Mesendoderm (in vitro differentiated cells): Measurements from ENCODE around the gene HOXB4.
A peak's percentile ranks its signal among the peaks of the same experiment; 100 is the strongest.

Source experiments
- DNase-seq: peaks from one replicate; pipeline ENCODE4 v3.0.0; 2013
- H2AK5ac ChIP-seq: 2 replicates; pipeline ENCODE4 v1.6.1; 2013; ENCODE audit warnings: low read length, inconsistent platforms
- H2BK120ac ChIP-seq: 2 replicates; pipeline ENCODE4 v1.6.1; 2013; ENCODE audit warnings: low read depth, mild to moderate bottlenecking, low read length, moderate library complexity, mixed read lengths
- H2BK15ac ChIP-seq: replicated peaks from 2 replicates; pipeline ENCODE4 v1.6.1; 2013; ENCODE audit warnings: low read depth, mild to moderate bottlenecking, moderate library complexity
- H2BK5ac ChIP-seq: 2 replicates; pipeline ENCODE4 v1.6.1; 2013; ENCODE audit warnings: low read length, inconsistent platforms
- H3K18ac ChIP-seq: 2 replicates; pipeline ENCODE4 v1.6.1; 2013; ENCODE audit warnings: mild to moderate bottlenecking, low read length, mixed read lengths
- H3K23ac ChIP-seq: one replicate; pipeline ENCODE4 v1.6.1; 2013; ENCODE audit warnings: low read length
- H3K27ac ChIP-seq: 2 replicates; pipeline ENCODE4 v1.5.1; 2013; ENCODE audit warnings: low read depth, mild to moderate bottlenecking, inconsistent platforms, low read length, moderate library complexity
- H3K27me3 ChIP-seq: 2 replicates; pipeline ENCODE4 v1.6.1; 2013; ENCODE audit warnings: low read length, control low read depth, mild to moderate bottlenecking, inconsistent platforms; ENCODE audit not compliant: insufficient read depth, poor library complexity
- H3K36me3 ChIP-seq: 2 replicates; pipeline ENCODE4 v1.6.1; 2013; ENCODE audit warnings: low read length, inconsistent platforms; ENCODE audit not compliant: control insufficient read depth, insufficient read depth
- H3K4ac ChIP-seq: one replicate; pipeline ENCODE4 v1.6.1; 2013; ENCODE audit warnings: low read depth, mild to moderate bottlenecking, low read length, moderate library complexity
- H3K4me1 ChIP-seq: 2 replicates; pipeline ENCODE4 v1.6.1; 2013; ENCODE audit warnings: low read depth, low read length, inconsistent platforms; ENCODE audit not compliant: control insufficient read depth
- H3K4me2 ChIP-seq: 2 replicates; pipeline ENCODE4 v1.6.1; 2013; ENCODE audit warnings: low read length
- H3K4me3 ChIP-seq: 2 replicates; pipeline ENCODE4 v1.5.1; 2013; ENCODE audit warnings: mild to moderate bottlenecking, low read length
- H3K56ac ChIP-seq: one replicate; pipeline ENCODE4 v1.6.1; 2013; ENCODE audit warnings: low read length
- H3K79me1 ChIP-seq: 2 replicates; pipeline ENCODE4 v1.6.1; 2013; ENCODE audit warnings: low read length, inconsistent platforms
- H3K79me2 ChIP-seq: 2 replicates; pipeline ENCODE4 v1.6.1; 2013; ENCODE audit warnings: mild to moderate bottlenecking, low read length; ENCODE audit not compliant: control insufficient read depth, insufficient read depth
- H3K9ac ChIP-seq: 2 replicates; pipeline ENCODE4 v1.6.1; 2013; ENCODE audit warnings: low read length, inconsistent platforms
- H4K5ac ChIP-seq: one replicate; pipeline ENCODE4 v1.6.1; 2013; ENCODE audit warnings: low read length
- H4K8ac ChIP-seq: one replicate; pipeline ENCODE4 v1.6.1; 2013; ENCODE audit warnings: low read depth, mild to moderate bottlenecking, control low read depth, low read length, moderate library complexity
- WGBS: extraction: QIAGEN DNeasy Blood & Tissue Kit; methylation state at CpG from one replicate; pipeline ENCODE4 v1.1.7; 2013; ENCODE audit warnings: low lambda C conversion rate, missing lambda C conversion rate; ENCODE audit not compliant: insufficient coverage; ENCODE audit errors: extremely low coverage; 5-methylcytosine and 5-hydroxymethylcytosine counted together

Gene HOXB4

GRCh38 chr17:48545539-48545938 lies 32.6 kb downstream of the HOXB4 start:
- no peak overlapping the region for H4K5ac ChIP-seq
- H2AK5ac ChIP-seq, result peak overlapping the region; percentile 67
- no peak overlapping the region for H4K8ac ChIP-seq
- no peaks in the 10 kb centered on the region for H3K36me3 ChIP-seq
- H3K4me2 ChIP-seq, result no peak overlapping the region
- H3K27me3 ChIP-seq, result peaks cover 67% of the 10 kb centered on the region
- no peak overlapping the region for H3K4ac ChIP-seq
- peak overlapping the region; percentile 28 for H3K56ac ChIP-seq
- H3K79me1 ChIP-seq, result no peaks in the 10 kb centered on the region
- peak overlapping the region; percentile 15 for H3K23ac ChIP-seq
- no peak overlapping the region for H2BK5ac ChIP-seq
- H3K4me3 ChIP-seq, result no peak overlapping the region
- WGBS, result no CpG with 5 or more reads among the region's 1 CpG
- DNase-seq, result no peak
- no peak overlapping the region for H3K27ac ChIP-seq
- H3K18ac ChIP-seq, result no peak overlapping the region
- H3K9ac ChIP-seq, result peak overlapping the region; percentile 11
- peaks cover 6% of the 10 kb centered on the region for H3K4me1 ChIP-seq
- H2BK15ac ChIP-seq, result no peak overlapping the region
- H2BK120ac ChIP-seq, result no peak overlapping the region
- H3K79me2 ChIP-seq, result no peaks in the 10 kb centered on the region

GRCh38 chr17:48545022-48545375 lies 33.2 kb downstream of the HOXB4 start, which contains the start of gene HOXB2:
HOXB2 (minus strand) TSS chr17:48545109; CDS start chr17:48544911, 198 bp downstream.
- Histone ChIP-seq H2BK15ac (no peak within 1 kb of the TSS), H3K4me1 (peaks cover 6% of the 10 kb centered on the region), H3K9ac (peak within 1 kb of the TSS; percentile 34), H3K79me1 (no peaks in the 10 kb centered on the region), H2BK120ac (no peak within 1 kb of the TSS), H3K56ac (peak within 1 kb of the TSS; percentile 73), H4K5ac (no peak within 1 kb of the TSS), H4K8ac (no peak within 1 kb of the TSS), H3K18ac (peak within 1 kb of the TSS; percentile 72), H2AK5ac (peak within 1 kb of the TSS; percentile 67), H3K79me2 (no peaks in the 10 kb centered on the region), H3K4me3 (no peak within 1 kb of the TSS), H3K4ac (no peak within 1 kb of the TSS), H2BK5ac (no peak within 1 kb of the TSS), H3K27me3 (peaks cover 68% of the 10 kb centered on the region), H3K36me3 (no peaks in the 10 kb centered on the region), H3K27ac (no peak within 1 kb of the TSS), H3K23ac (peak within 1 kb of the TSS; percentile 15), H3K4me2 (peak within 1 kb of the TSS; percentile 36)
- DNase-seq, result no peak
- WGBS, result no CpG with 5 or more reads among the region's 12 CpGs

GRCh38 chr17:48544349-48545021 lies 33.7 kb downstream of the HOXB4 start:
- Histone ChIP-seq H2BK5ac (no peak overlapping the region), H3K27ac (no peak overlapping the region), H3K4me2 (peak overlapping the region; percentile 29), H3K56ac (peak overlapping the region; percentile 73), H3K23ac (no peak overlapping the region), H3K9ac (peak overlapping the region; percentile 34), H3K36me3 (no peaks in the 10 kb centered on the region), H2AK5ac (no peak overlapping the region), H3K18ac (peak overlapping the region; percentile 72), H2BK120ac (no peak overlapping the region), H3K27me3 (peaks cover 70% of the 10 kb centered on the region), H3K4me3 (no peak overlapping the region), H3K79me1 (no peaks in the 10 kb centered on the region), H3K4me1 (peaks cover 6% of the 10 kb centered on the region), H4K8ac (no peak overlapping the region), H3K79me2 (no peaks in the 10 kb centered on the region), H4K5ac (no peak overlapping the region), H2BK15ac (no peak overlapping the region), H3K4ac (no peak overlapping the region)
- no CpG with 5 or more reads among the region's 38 CpGs for WGBS
- no peak for DNase-seq

GRCh38 chr17:48543854-48544348 lies 34.2 kb downstream of the HOXB4 start:
- WGBS, result no CpG with 5 or more reads among the region's 20 CpGs
- Histone ChIP-seq H3K4me3 (no peak overlapping the region), H2BK5ac (no peak overlapping the region), H3K79me1 (no peaks in the 10 kb centered on the region), H3K4ac (no peak overlapping the region), H3K23ac (no peak overlapping the region), H2AK5ac (no peak overlapping the region), H2BK15ac (no peak overlapping the region), H3K4me2 (peak overlapping the region; percentile 36), H3K9ac (peak overlapping the region; percentile 5), H3K27me3 (peaks cover 70% of the 10 kb centered on the region), H3K18ac (no peak overlapping the region), H3K36me3 (no peaks in the 10 kb centered on the region), H2BK120ac (no peak overlapping the region), H3K27ac (no peak overlapping the region), H4K5ac (no peak overlapping the region), H3K79me2 (no peaks in the 10 kb centered on the region), H3K56ac (peak overlapping the region; percentile 56), H3K4me1 (peaks cover 6% of the 10 kb centered on the region), H4K8ac (no peak overlapping the region)
- no peak for DNase-seq

GRCh38 chr17:48543107-48543853 lies 34.9 kb downstream of the HOXB4 start:
- Histone ChIP-seq H2BK5ac (no peak overlapping the region), H2BK15ac (no peak overlapping the region), H3K79me1 (no peaks in the 10 kb centered on the region), H4K5ac (no peak overlapping the region), H3K27ac (no peak overlapping the region), H3K18ac (no peak overlapping the region), H3K9ac (peak overlapping the region; percentile 58), H2AK5ac (no peak overlapping the region), H3K4me2 (peak overlapping the region; percentile 91), H3K23ac (no peak overlapping the region), H3K36me3 (no peaks in the 10 kb centered on the region), H3K79me2 (no peaks in the 10 kb centered on the region), H4K8ac (no peak overlapping the region), H2BK120ac (no peak overlapping the region), H3K4ac (no peak overlapping the region), H3K4me3 (no peak overlapping the region), H3K4me1 (peaks cover 6% of the 10 kb centered on the region), H3K27me3 (peaks cover 66% of the 10 kb centered on the region), H3K56ac (peak overlapping the region; percentile 56)
- DNase-seq, result peak; percentile 72
- no CpG with 5 or more reads among the region's 72 CpGs for WGBS
